A549 (cell line): ENCODE data around the gene ANO4. TPM values are rescaled to one million over a fixed set of nuclear protein-coding genes. Genes with fewer than 3 reads are reported as not detected.

ENCODE experiments used
- ATAC-seq, 2 experiments: fragments of 200-7000 bp in 1 of 2; fragments of >200 bp in 1 of 2; cut with Nextera tagmentation in 1 of 2; cut with Tn5 transposase in 1 of 2; 3 replicates each; pipeline versions ENCODE4 v1.8.0 to v1.9.1; 2018 to 2020; ENCODE audit warnings: mild to moderate bottlenecking in 1 of 2, moderate library complexity in 1 of 2
- CTCF ChIA-PET: fragments of 300-600 bp; sonication (Branson Sonifier 250); formaldehyde crosslinking; extraction: SDS; loops from one replicate; lab custom pipeline; 2021; ENCODE audit warnings: antibody characterized with exemption, inconsistent platforms; lab: Yijun Ruan, JAX
- POLR2A ChIA-PET: fragments of 350-600 bp; formaldehyde crosslinking; extraction: SDS; loops from one replicate; lab custom pipeline; 2021; ENCODE audit warnings: antibody characterized with exemption, inconsistent platforms; lab: Yijun Ruan, JAX
- DNase-seq, 2 experiments: peaks; one replicate each; pipeline versions ENCODE4 v3.0.0 to v3.0.0-alpha.2; 2011 to 2016; ENCODE audit warnings: low read depth in 1 of 2, low spot score in 1 of 2
- FAIRE-seq: peaks from 2 replicates; lab custom pipeline; 2011; peaks lifted over from hg19 to GRCh38; lab: Jason Lieb, UNC
- H3K27ac ChIP-seq, 2 experiments: fragments of >200 bp; sonication (Bioruptor Twin); formaldehyde crosslinking; 3 replicates each; pipeline ENCODE4 v1.5.1; 2016 to 2017
- H3K4me1 ChIP-seq: fragments of >200 bp; sonication (Bioruptor Twin); formaldehyde crosslinking; 3 replicates; pipeline ENCODE4 v1.6.1; 2016
- H3K4me2 ChIP-seq: fragments of >200 bp; sonication (Bioruptor Twin); formaldehyde crosslinking; 3 replicates; pipeline ENCODE4 v1.6.1; 2016
- H3K4me3 ChIP-seq: fragments of >200 bp; sonication (Bioruptor Twin); formaldehyde crosslinking; 3 replicates; pipeline ENCODE4 v1.5.1; 2016
- H3K9me3 ChIP-seq: fragments of >200 bp; sonication (Bioruptor Twin); formaldehyde crosslinking; 3 replicates; pipeline ENCODE4 v1.6.1; 2016
- BHLHE40 ChIP-seq: IDR thresholded peaks from 2 replicates; pipeline ENCODE4 v1.6.1; 2012; ENCODE audit warnings: low read depth, low read length, inconsistent platforms
- CBX8 ChIP-seq: fragments of 200-600 bp; sonication (generic); IDR thresholded peaks from 2 replicates; pipeline ENCODE4 v1.6.1; 2016
- CHD2 ChIP-seq: fragments of 150-350 bp; IDR thresholded peaks from 2 replicates; pipeline ENCODE4 v1.6.1; 2014; ENCODE audit warnings: low read length; ENCODE audit not compliant: partially characterized antibody
- EHMT2 ChIP-seq: fragments of 200-600 bp; sonication (generic); IDR thresholded peaks from 2 replicates; pipeline ENCODE4 v1.6.1; 2016; ENCODE audit warnings: antibody characterized with exemption, low read depth, mild to moderate bottlenecking, moderate library complexity
- EP300 ChIP-seq, 2 experiments: fragments of >200 bp; sonication (Bioruptor Twin); formaldehyde crosslinking; IDR thresholded peaks; 2 replicates in 1 of 2; 3 replicates in 1 of 2; pipeline ENCODE4 v1.6.1; 2016 to 2017
- FOSL2 ChIP-seq, 2 experiments: fragments of 450-650 bp in 1 of 2; fragments of >200 bp in 1 of 2; sonication (Bioruptor Twin) in 1 of 2; formaldehyde crosslinking; IDR thresholded peaks; 2 replicates each; pipeline versions ENCODE4 v1.5.0 to v1.6.1; 2016 to 2020; ENCODE audit warnings: mild to moderate bottlenecking in 1 of 2, moderate library complexity in 1 of 2
- HDAC2 ChIP-seq: fragments of 200-600 bp; sonication (generic); IDR thresholded peaks from 2 replicates; pipeline ENCODE4 v1.6.1; 2016
- HOXA7 ChIP-seq: fragments of 250-450 bp; sonication (Bioruptor Pico); IDR thresholded peaks from 2 replicates; pipeline ENCODE4 v1.5.0; 2020; ENCODE audit warnings: mild to moderate bottlenecking, moderate library complexity
- JUN ChIP-seq, 2 experiments: fragments of >200 bp; sonication (Bioruptor Twin); formaldehyde crosslinking; IDR thresholded peaks; 2 replicates in 1 of 2; 3 replicates in 1 of 2; pipeline ENCODE4 v1.6.1; 2016 to 2017
- JUNB ChIP-seq: fragments of >200 bp; sonication (Bioruptor Twin); formaldehyde crosslinking; IDR thresholded peaks from 2 replicates; pipeline ENCODE4 v1.6.1; 2016
- MAX ChIP-seq: IDR thresholded peaks from 2 replicates; pipeline ENCODE4 v1.6.1; 2012
- MAZ ChIP-seq: fragments of 150-350 bp; IDR thresholded peaks from 2 replicates; pipeline ENCODE4 v1.6.1; 2014; ENCODE audit warnings: antibody characterized with exemption, low read depth, low read length, borderline replicate concordance
- NR3C1 ChIP-seq: fragments of >200 bp; sonication (Bioruptor Twin); formaldehyde crosslinking; IDR thresholded peaks from 3 replicates; pipeline ENCODE4 v1.6.1; 2017
- RAD21 ChIP-seq, 2 experiments: fragments of >200 bp in 1 of 2; sonication (Bioruptor Twin) in 1 of 2; formaldehyde crosslinking in 1 of 2; IDR thresholded peaks in 1 of 2; conservative IDR thresholded peaks in 1 of 2; 2 replicates in 1 of 2; 3 replicates in 1 of 2; pipeline ENCODE4 v1.6.1; 2012 to 2018; ENCODE audit warnings: inconsistent platforms in 1 of 2
- RARB ChIP-seq: fragments of 250-450 bp; sonication (Bioruptor Pico); IDR thresholded peaks from 2 replicates; pipeline ENCODE4 v1.8.0; 2021; ENCODE audit warnings: mild to moderate bottlenecking, moderate library complexity
- RCOR1 ChIP-seq: fragments of 150-350 bp; IDR thresholded peaks from 2 replicates; pipeline ENCODE4 v1.6.1; 2014; ENCODE audit warnings: antibody characterized with exemption, low read length, low read depth
- SREBF2 ChIP-seq: fragments of 450-650 bp; IDR thresholded peaks from 2 replicates; pipeline ENCODE4 v1.6.1; 2014; ENCODE audit warnings: mild to moderate bottlenecking, moderate library complexity
- TFCP2L1 ChIP-seq: fragments of 250-450 bp; sonication (Bioruptor Pico); IDR thresholded peaks from 2 replicates; pipeline ENCODE4 v1.5.0; 2021; ENCODE audit warnings: mild to moderate bottlenecking
- TP53 ChIP-seq: fragments of 250-450 bp; sonication (Bioruptor Pico); IDR thresholded peaks from 2 replicates; pipeline ENCODE4 v1.5.0; 2021; ENCODE audit warnings: mild to moderate bottlenecking, moderate library complexity
- ZFP36 ChIP-seq: fragments of 450-650 bp; IDR thresholded peaks from 2 replicates; pipeline ENCODE4 v1.6.1; 2014; ENCODE audit warnings: borderline replicate concordance; ENCODE audit not compliant: partially characterized antibody
- ZSCAN20 ChIP-seq: fragments of 250-450 bp; sonication (Bioruptor Pico); IDR thresholded peaks from 2 replicates; pipeline ENCODE4 v1.8.0; 2022; ENCODE audit warnings: mild to moderate bottlenecking, moderate library complexity
- WGBS: methylation state at CpG from one replicate; pipeline ENCODE4 v1.1.6; 2017; ENCODE audit errors: missing lambda C conversion rate; 5-methylcytosine and 5-hydroxymethylcytosine counted together
- polyA plus RNA-seq, 4 experiments: library from polyadenylated mRNA; depleted of rRNA in 3 of 4; stranded (reverse); fragments of >200 nt; fragmentation: RNase III in 1 of 4; extraction: RNeasy Plus Mini Kit Qiagen cat#74134 plus additional on column Dnase treatment in 1 of 4; gene quantifications; 2 replicates in 3 of 4; 3 replicates in 1 of 4; pipeline ENCODE4 v1.2.3, GENCODE V29; 2011 to 2017
- TF ChIP-seq, protein P1 (sequence below): IDR thresholded peaks from 2 replicates; pipeline ENCODE4 v1.6.1; 2012
- TF ChIP-seq, protein P2 (sequence below): fragments of 150-350 bp; IDR thresholded peaks from 2 replicates; pipeline ENCODE4 v1.6.1; 2014; ENCODE audit warnings: low read depth, mild to moderate bottlenecking, low read length
- TF ChIP-seq, protein P3 (sequence below): fragments of 450-650 bp; IDR thresholded peaks from 2 replicates; pipeline ENCODE4 v1.6.1; 2014; ENCODE audit warnings: antibody characterized with exemption
- TF ChIP-seq, protein P4 (sequence below): IDR thresholded peaks from 2 replicates; pipeline ENCODE4 v1.6.1; 2012; ENCODE audit warnings: low read depth, borderline replicate concordance

ANO4 gene
- polyA plus RNA-seq, 2 of the 4 experiments (the other 2 are of a cell fraction) = 0.17 TPM; not detected in 1

DNA sequence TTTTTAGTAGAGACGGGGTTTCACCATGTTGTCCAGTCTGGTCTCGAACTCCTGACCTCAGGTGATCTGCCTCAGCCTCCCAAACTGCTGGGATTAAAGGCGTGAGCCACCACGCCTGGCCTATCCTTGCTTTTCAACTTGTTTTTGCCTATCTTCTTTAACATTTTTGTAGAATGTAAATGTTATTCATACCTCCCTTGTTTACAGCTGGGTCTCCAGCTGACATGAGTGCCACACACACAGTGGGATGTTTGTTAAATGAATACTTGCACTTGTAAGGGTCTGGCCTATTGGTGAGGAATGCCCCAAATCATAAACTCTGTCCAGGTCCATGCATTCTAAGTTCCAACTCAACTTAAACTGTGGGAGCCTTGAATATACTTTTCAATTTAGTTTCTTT is 176.3 kb downstream of the ANO4 start:
- H3K27ac ChIP-seq = no peak overlapping the region
- ChIA-PET CTCF (no interaction called here), POLR2A (no interaction called here)
- no peaks in the 10 kb centered on the region for H3K9me3 ChIP-seq
- ATAC-seq = no peak
- H3K4me1 ChIP-seq = no peaks in the 10 kb centered on the region
- no peak for DNase-seq
- H3K4me2 ChIP-seq = no peak overlapping the region
- H3K4me3 ChIP-seq = no peak overlapping the region
- TF ChIP-seq JUN (IDR thresholded peaks at IDR 0.05) = no peak
- TF ChIP-seq FOSL2 (IDR thresholded peaks at IDR 0.05) = no peak
- TF ChIP-seq FOSL2 (CRISPR knock-in tag; IDR thresholded peaks at IDR 0.05) = no peak
- TF ChIP-seq, protein P1, sequence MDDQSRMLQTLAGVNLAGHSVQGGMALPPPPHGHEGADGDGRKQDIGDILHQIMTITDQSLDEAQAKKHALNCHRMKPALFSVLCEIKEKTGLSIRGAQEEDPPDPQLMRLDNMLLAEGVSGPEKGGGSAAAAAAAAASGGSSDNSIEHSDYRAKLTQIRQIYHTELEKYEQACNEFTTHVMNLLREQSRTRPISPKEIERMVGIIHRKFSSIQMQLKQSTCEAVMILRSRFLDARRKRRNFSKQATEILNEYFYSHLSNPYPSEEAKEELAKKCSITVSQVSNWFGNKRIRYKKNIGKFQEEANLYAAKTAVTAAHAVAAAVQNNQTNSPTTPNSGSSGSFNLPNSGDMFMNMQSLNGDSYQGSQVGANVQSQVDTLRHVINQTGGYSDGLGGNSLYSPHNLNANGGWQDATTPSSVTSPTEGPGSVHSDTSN = no peak
- TF ChIP-seq HDAC2 = no peak
- TF ChIP-seq TP53 (CRISPR knock-in tag) = no peak
- no peak for TF ChIP-seq EHMT2
- TF ChIP-seq JUNB = no peak
- TF ChIP-seq, protein P2, sequence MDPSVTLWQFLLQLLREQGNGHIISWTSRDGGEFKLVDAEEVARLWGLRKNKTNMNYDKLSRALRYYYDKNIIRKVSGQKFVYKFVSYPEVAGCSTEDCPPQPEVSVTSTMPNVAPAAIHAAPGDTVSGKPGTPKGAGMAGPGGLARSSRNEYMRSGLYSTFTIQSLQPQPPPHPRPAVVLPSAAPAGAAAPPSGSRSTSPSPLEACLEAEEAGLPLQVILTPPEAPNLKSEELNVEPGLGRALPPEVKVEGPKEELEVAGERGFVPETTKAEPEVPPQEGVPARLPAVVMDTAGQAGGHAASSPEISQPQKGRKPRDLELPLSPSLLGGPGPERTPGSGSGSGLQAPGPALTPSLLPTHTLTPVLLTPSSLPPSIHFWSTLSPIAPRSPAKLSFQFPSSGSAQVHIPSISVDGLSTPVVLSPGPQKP = no peak
- TF ChIP-seq MAX = no peak
- TF ChIP-seq SREBF2 = no peak
- no peak for TF ChIP-seq NR3C1
- no peak for TF ChIP-seq ZSCAN20 (CRISPR knock-in tag)
- TF ChIP-seq EP300 (IDR thresholded peaks at IDR 0.05) = no peak
- TF ChIP-seq BHLHE40 = no peak
- no peak for TF ChIP-seq CBX8
- TF ChIP-seq RARB = no peak
- TF ChIP-seq, protein P3, sequence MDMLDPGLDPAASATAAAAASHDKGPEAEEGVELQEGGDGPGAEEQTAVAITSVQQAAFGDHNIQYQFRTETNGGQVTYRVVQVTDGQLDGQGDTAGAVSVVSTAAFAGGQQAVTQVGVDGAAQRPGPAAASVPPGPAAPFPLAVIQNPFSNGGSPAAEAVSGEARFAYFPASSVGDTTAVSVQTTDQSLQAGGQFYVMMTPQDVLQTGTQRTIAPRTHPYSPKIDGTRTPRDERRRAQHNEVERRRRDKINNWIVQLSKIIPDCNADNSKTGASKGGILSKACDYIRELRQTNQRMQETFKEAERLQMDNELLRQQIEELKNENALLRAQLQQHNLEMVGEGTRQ = no peak
- TF ChIP-seq, all 56 proteins: peak for 0
- 24% methylated on average over 4 of the region's 4 CpGs for WGBS
- FAIRE-seq = no peak

- no peak overlapping the region for H3K4me3 ChIP-seq
- DNase-seq (no peak), ATAC-seq (no peak), FAIRE-seq (no peak)
- no peaks in the 10 kb centered on the region for H3K4me1 ChIP-seq
- 1% methylated on average over 2 of the region's 2 CpGs for WGBS
- no peaks in the 10 kb centered on the region for H3K9me3 ChIP-seq
- CTCF ChIA-PET = no interaction called here
- no peak for TF ChIP-seq NR3C1
- no peak for TF ChIP-seq MAZ
- TF ChIP-seq RCOR1 = no peak
- TF ChIP-seq, protein P4, sequence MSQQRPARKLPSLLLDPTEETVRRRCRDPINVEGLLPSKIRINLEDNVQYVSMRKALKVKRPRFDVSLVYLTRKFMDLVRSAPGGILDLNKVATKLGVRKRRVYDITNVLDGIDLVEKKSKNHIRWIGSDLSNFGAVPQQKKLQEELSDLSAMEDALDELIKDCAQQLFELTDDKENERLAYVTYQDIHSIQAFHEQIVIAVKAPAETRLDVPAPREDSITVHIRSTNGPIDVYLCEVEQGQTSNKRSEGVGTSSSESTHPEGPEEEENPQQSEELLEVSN = no peak
- TF ChIP-seq RAD21 (conservative IDR thresholded peaks at IDR 0.05 in 1 of 2, IDR thresholded peaks at IDR 0.05 in 1 of 2) = no peak
- TF ChIP-seq JUN (IDR thresholded peaks at IDR 0.05) = no peak
- no peak for TF ChIP-seq CHD2
- no peak for TF ChIP-seq HOXA7 (CRISPR knock-in tag)
- TF ChIP-seq CBX8 = no peak
- TF ChIP-seq ZFP36 = no peak
- TF ChIP-seq, protein P3 = no peak
- TF ChIP-seq TFCP2L1 = no peak
- H3K27ac ChIP-seq = no peak overlapping the region
- POLR2A ChIA-PET = no interaction called here
- H3K4me2 ChIP-seq = no peak overlapping the region
These were observed 177.5 kb downstream of the ANO4 start for GRCh38 chr12:100972121-100972520.
